ENCODE measurements around the gene NUP153. TPM values are rescaled to one million over a fixed set of nuclear protein-coding genes. Genes with fewer than 3 reads are reported as not detected.

Gene NUP153
- 26.0 to 33.7 TPM (median 28.8 TPM) in 5 replicates for total RNA-seq (2022; extraction: Qiagen RNA extraction; ENCODE audit: low read depth)

GRCh38 chr6:17706580-17707370 lies at the start of gene NUP153:
TSS of gene NUP153 (minus strand) at chr6:17706925. CDS start at chr6:17706387, 538 bp downstream.

GRCh38 chr6:17599877-17600526 lies 106.7 kb downstream of the NUP153 start, which contains the start of gene FAM8A1:
TSS of gene FAM8A1 (plus strand) at chr6:17600302. CDS start at chr6:17600410, 108 bp downstream.

Other genes starting within 250 kb of the NUP153 start
- gene FAM8A1, start 106.6 kb downstream of the NUP153 start, total RNA-seq (2022; extraction: Qiagen RNA extraction; ENCODE audit: low read depth) = 2.2 to 5.4 TPM (median 4.6 TPM) in 5 replicates